GM19099 (cell line): ENCODE data around the gene DDX55.
A peak's percentile ranks its signal among the peaks of the same experiment; 100 is the strongest.

Experiments used
- POLR2A ChIP-seq: IDR thresholded peaks from 3 replicates; pipeline ENCODE4 v1.6.1; 2011; ENCODE audit warnings: low read depth; ENCODE audit not compliant: insufficient read length; ENCODE audit errors: extremely low read depth

DDX55 gene

GRCh38 chr12:123607756-123608155, 5.9 kb downstream of the DDX55 start:
- no peak for TF ChIP-seq POLR2A

GRCh38 chr12:123608182-123608581, 6.3 kb downstream of the DDX55 start:
- no peak for TF ChIP-seq POLR2A

- no peak for TF ChIP-seq POLR2A
Observed at GRCh38 chr12:123614110-123614509, 12.2 kb downstream of the DDX55 start.

- no peak for TF ChIP-seq POLR2A
Observed at GRCh38 chr12:123614531-123614930, 12.6 kb downstream of the DDX55 start.

GRCh38 chr12:123617144-123617543, 15.2 kb downstream of the DDX55 start:
- TF ChIP-seq POLR2A = no peak

- no peak for TF ChIP-seq POLR2A
Observed at GRCh38 chr12:123617580-123617979, 15.7 kb downstream of the DDX55 start.

GRCh38 chr12:123621101-123621500, 19.2 kb downstream of the DDX55 start:
- no peak for TF ChIP-seq POLR2A

GRCh38 chr12:123621619-123622530, 20.0 kb downstream of the DDX55 start:
- no peak for TF ChIP-seq POLR2A

- peak; percentile 97 for TF ChIP-seq POLR2A
Observed at GRCh38 chr12:123633379-123634141, 31.7 kb downstream of the DDX55 start, which contains the start of the genes EIF2B1 and GTF2H3. Gene EIF2B1 (minus strand): TSS chr12:123633686. CDS start chr12:123633557, 129 bp downstream. Gene GTF2H3 (plus strand): TSS chr12:123633829. CDS start chr12:123633860, 31 bp downstream.

- no peak for TF ChIP-seq POLR2A
Observed at GRCh38 chr12:123634142-123634561, 32.3 kb downstream of the DDX55 start.

- TF ChIP-seq POLR2A = no peak
Observed at GRCh38 chr12:123643911-123644310, 42.0 kb downstream of the DDX55 start.

GRCh38 chr12:123645380-123645779, 43.5 kb downstream of the DDX55 start:
- TF ChIP-seq POLR2A = no peak

- no peak for TF ChIP-seq POLR2A
Observed at GRCh38 chr12:123645878-123646277, 44.0 kb downstream of the DDX55 start.

GRCh38 chr12:123648401-123648800, 46.5 kb downstream of the DDX55 start:
- TF ChIP-seq POLR2A = no peak

GRCh38 chr12:123654129-123654701, 52.3 kb downstream of the DDX55 start:
- TF ChIP-seq POLR2A = no peak
